Activated CD4-positive, CD25-positive, alpha-beta regulatory T cell treated with anti-CD3 and anti-CD28 coated beads, Interleukin-2, amount 50 U/mL, for 16 hours (primary cell): ENCODE results near the gene SPDYE18.
"Not testable (repeated sequence)": the region's sequence is repeated elsewhere in the genome, so short reads cannot be mapped to it uniquely, and the experiment has no call there.

Experiments used
- DNase-seq: peaks from one replicate; pipeline ENCODE4 v3.0.0-alpha.2; 2020; ENCODE audit warnings: low read depth, low spot score

The SPDYE18 gene, protein sequence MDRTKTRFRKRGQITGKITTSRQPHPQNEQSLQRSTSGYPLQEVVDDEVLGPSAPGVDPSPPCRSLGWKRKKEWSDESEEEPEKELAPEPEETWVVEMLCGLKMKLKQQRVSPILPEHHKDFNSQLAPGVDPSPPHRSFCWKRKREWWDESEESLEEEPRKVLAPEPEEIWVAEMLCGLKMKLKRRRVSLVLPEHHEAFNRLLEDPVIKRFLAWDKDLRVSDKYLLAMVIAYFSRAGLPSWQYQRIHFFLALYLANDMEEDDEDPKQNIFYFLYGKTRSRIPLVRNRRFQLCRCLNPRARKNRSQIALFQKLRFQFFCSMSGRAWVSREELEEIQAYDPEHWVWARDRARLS

DNA sequence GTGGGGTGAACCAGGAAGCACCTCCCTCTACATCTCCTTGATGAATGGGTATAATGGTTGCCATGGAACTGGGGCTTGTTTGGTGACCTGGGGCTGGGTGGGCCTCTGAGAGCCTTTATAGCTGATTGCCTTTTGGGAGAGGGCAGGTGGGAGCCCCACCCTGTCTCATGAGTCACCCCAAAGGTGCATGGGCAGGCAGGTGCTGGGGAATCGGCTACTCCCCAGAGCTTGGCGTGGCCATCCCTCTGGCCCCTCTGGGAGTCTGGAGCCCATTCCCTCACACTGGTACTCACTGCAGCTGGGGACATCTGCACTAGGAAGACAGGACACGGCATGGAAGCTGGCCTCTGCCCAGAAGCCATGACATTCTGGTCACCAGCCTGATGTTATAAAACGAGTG is at the start of gene SPDYE18:
TSS of gene SPDYE18 (minus strand) at position 2 of the 400 bp plus-strand sequence. CDS start 2,046 bp downstream, outside the sequence.
- DNase-seq = not testable (repeated sequence)

DNA sequence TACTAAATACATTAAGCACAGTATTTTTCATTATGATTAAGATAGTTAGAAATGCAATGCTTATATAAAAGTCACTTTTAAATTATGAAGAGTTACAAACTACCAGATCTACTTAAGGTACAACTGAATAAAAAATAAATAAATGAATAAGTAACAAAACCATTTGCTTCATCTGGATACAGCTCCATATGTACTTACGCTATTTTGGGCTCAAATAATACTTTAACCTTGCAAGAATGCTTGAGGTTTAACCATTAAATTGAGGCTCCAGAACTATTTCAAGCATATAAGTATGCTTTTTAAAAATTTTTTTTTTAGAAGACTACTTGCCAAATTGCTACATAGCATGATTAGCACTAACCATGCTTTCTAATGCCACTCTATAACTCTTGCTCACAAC is 46.0 kb upstream of the SPDYE18 start:
- not testable (repeated sequence) for DNase-seq

DNA sequence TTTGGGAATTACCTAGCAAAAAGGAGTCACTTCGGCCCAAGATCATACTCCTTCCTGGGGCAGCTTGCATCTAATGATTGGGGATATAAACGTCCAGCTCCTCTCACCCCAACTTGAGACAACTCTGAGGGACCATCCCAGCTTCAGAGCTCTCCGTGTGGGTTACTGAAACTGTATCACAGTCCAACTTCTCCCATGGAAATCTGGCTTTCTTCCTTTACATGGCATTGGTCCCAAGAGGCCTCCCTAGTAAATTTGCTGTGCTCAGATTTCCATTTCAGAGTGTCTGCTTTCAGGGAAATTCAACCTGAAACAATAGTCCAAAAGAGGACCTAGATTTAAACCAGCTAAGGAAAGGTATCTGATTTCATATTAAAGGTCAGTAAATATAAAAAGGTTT is 45.3 kb upstream of the SPDYE18 start:
- DNase-seq = not testable (repeated sequence)

DNA sequence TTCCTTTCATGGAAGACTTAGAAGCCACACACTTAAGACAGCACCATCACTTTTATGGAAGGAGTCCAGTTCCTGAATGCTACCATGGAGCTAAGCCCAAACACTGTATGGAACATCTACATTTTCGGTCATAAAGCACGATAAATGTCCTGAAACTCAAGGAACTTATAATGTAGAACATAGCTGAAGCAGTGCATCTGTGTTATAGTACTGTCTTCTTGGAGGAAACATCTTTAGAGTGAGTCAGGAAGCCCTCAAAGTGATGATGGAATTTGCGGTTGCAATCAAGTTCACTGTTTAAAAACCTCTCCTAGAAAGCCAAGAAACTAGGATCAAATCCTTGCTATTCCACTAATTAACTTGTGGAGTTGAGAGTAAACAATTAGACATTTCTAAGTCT is 43.5 kb upstream of the SPDYE18 start:
- not testable (repeated sequence) for DNase-seq

DNA sequence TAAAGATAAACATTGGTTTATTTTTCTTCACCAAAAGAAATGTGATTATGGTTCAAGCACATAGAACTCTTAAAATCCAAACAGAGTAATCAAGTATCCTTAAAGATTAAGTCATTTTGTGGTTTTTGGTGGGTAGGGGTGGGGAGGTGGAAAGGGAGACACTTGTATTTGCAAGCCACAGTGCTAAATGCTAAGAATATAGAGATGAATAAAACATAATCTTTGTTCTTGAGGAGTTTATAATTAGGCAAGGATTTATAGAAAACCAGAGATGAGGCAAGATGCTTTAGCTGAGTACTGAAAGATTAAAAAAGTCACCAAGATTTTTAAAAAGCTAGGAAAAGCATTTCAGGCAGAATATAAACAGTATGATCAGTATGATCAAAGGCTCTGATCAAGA is 40.3 kb upstream of the SPDYE18 start:
- not testable (repeated sequence) for DNase-seq

DNA sequence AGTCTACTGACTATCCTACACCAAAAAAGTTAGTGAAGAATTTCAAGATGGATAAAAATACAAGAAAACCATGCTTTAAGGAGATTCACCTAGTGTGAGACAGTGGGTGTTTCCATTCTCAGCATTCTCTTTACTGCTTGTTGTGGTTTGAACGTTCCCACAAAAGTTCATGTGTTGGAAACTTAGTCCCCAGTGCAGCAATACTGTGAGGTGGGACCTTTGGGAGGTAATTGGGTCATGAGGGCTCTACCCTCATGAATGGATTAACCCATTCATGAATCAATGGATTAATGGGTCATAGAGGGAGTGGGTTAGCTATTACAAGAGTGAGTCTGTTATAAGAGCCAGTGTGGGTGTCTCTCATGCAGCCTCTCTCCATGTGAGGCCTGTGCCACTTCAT is 38.8 kb upstream of the SPDYE18 start:
- not testable (repeated sequence) for DNase-seq

DNA sequence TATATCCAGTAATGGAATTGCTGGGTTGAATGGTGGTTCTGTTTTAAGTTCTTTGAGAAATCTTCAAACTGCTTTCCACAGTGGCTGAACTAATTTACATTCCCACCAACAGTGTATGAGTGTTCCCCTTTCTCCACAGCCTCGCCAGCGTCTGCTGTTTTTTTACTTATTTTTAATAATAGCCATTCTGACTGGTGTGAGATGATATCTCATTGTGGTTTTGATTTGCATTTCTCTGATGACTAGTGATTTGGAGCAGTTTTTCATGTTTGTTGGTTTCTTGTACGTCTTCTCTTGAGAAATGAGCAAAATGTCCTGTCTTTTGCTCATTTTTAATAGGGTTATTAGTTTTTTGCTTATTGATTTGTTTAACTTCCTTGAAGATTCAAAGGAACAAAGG is 38.1 kb upstream of the SPDYE18 start:
- DNase-seq = not testable (repeated sequence)

DNA sequence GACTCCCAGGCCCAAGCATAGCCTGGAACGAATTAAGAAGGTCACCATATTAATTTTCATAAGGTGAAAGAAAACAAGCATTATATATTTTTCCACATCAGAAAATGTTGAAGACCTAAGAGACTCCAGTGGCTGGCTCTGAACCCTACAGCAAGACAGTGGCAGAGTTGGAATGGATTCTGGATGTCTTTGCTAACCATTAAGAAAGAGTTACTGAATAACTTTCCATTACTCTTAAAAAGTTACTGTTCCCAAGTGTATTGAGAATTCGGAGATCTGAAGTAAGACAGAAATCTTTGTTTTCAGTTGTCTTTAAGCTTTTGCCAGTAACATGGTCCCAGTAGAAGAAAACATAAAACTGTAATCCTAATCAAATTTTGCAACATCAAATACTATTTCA is 29.9 kb upstream of the SPDYE18 start:
- not testable (repeated sequence) for DNase-seq

DNA sequence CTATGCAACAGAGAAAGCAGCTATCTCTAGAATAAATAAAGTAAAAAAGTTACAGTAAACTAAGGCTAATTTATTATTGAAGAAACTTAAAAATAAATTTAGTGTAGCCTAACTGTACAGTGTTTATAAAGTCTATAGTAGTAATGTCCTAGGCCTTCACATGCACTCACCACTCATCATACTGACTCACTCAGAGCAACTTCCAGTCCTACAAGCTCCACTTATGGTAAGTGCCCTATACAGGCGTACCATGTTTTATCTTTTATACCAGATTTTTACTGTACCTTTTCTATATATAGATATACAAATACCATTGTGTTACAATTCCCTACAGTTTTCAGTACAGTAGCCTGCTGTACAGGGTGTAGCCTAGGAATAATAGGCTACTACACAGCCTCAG is 19.8 kb upstream of the SPDYE18 start:
- not testable (repeated sequence) for DNase-seq

DNA sequence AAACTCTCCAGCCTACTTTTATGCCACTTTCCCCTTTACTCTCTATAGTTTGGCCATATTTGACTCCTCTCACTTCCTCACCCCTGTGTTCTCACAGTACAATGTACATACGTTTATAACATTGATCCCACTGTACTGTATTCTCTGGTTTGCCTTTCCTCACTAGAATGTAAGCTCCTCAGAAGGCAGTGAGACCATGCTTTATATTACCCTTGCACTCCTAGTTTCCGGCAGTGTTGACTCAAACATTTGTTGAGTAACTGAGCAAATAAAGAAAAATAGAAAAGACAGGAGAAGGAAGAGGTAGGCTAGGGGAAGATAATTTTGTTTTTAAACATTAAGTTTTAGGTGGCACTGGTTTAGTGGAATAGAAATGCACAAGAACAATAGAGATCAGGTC is 17.9 kb upstream of the SPDYE18 start:
- not testable (repeated sequence) for DNase-seq

DNA sequence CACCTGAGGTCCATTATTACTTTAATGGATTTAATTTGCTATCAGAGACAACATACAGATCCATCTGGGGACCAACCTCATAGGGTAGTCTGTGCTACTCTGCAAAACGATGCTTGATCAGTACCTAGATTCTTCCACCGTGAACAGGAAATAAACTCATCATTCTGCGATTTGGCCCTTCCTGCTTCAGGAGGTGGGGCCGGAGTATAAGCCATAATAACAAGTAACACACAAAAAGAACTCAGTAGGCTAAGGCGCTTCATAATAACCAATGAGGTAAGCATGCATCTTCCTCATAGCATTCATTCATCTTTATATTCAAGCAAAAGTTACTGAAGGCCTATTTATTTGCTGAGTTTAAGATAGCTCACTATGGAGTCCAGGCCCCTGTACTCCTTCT is 17.3 kb upstream of the SPDYE18 start:
- not testable (repeated sequence) for DNase-seq

DNA sequence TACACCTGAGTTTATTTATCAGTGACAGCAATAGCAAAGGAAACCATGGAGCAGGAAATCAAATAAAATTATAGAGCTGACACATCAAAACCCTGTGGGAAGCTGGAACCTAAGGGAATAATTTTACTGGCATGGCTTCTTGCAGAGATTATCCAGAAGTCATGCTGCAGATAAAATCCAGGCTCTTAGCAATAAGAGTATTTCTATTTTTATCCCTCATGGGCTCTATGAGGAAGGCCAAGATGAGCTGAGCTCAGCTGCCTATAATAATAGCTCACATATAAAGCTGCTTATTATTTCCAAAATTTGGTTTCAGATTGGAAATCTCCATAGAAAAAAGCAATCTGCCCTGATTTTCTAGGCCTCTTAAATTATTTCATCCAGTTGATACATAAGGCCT is 16.8 kb upstream of the SPDYE18 start:
- not testable (repeated sequence) for DNase-seq

DNA sequence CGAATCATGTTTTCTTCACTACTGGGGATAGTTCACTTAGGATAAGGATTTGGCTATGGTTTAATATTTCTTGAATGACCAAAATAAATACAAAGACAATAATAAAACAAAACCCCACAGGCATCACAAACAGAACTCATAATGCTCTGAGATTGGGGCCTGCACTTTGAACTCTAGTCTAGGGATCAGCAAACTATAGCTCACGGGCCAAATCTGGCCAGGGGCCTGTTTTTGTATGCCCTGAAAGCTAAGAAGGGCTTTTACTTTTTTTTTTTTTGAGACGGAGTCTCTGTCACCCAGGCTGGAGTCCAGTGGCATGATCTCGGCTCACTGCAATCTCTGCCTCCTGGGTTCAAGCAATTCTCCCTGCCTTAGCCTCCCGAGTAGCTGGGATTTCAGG is 14.7 kb upstream of the SPDYE18 start:
- not testable (repeated sequence) for DNase-seq

DNA sequence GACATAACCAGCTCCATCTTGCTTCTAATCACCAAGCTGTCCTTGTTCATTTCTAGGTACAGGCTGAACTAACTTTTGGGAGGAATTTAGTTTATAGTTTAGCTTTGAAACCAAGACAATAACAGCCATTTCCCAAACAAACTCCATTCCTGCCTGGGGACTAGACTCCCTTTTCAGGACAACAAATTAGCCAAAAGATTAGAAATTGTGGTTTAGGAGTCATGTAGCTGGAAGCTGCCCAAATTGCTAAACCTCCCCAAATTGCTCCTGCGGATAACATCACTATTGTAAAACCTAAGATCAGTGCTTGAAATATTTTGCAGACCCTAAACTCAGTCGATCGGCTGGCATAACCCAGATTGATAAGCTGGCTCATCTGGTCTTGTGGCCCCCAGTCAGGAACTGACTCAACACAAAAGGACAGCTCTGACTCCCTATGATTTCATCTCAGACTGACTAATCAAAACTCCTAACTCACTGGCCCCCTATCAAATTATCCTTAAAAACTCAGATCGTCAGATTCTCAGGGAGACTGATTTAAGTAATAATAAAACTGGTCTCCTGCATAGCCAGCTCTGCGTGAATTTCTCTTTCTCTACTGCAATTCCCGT is 12.5 kb upstream of the SPDYE18 start:
- not testable (repeated sequence) for DNase-seq

DNA sequence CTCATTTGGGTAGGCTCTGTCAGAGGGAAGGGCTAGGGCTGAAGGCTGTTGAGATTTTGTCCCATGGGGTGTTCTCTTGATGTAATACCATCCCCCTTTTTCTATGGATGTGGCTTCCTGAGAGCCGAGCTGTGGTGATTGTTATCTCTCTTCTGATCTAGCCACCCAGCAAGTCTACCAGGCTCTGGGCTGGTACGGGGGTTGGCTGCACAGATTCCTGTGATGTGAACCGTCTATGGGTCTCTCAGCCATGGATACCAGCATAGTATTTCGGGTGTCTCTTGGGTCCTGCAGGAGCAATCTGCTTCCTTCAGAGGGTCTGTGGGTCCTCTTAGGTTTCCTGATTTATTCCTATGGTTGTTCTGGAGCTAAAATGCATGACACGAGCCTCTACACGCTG is 8.8 kb upstream of the SPDYE18 start:
- not testable (repeated sequence) for DNase-seq

DNA sequence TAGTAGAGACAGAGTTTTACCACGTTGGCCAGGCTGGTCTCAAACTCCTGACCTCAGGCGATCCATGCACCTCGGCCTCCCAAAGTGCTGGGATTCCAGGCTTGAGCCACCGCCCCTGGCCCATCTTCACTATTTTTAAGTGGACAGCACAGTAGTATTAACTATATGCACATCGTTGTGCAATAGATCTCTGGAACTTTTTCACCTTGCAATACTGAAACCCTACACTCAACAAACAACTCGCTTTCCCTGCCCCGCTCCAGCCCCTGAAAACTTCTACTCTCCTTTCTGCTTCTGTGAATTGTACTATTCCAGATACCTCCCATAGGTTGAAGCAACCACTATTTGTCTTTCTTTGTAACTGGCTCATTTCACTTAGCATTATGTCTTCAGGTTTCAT is 3.5 kb upstream of the SPDYE18 start:
- DNase-seq = not testable (repeated sequence)

DNA sequence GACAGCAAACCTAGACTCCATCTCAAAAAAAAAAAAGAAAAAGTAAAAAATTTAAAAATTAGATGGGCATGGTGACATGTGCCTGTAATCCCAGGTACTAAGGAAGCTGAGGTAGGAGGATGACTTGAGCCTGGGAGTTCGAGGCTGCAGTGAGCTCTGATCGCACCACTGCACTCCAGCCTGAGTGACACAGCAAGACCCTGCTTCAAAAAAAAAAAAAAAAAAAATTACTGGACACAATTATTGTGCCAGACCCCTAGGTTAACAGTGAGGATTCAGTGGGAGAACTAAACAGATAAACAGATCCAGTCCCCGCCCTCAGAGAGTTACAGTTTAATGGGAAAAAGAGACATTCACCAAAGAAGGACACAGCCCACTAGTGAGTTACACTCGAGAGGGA is 1.4 kb upstream of the SPDYE18 start:
- DNase-seq = not testable (repeated sequence)

DNA sequence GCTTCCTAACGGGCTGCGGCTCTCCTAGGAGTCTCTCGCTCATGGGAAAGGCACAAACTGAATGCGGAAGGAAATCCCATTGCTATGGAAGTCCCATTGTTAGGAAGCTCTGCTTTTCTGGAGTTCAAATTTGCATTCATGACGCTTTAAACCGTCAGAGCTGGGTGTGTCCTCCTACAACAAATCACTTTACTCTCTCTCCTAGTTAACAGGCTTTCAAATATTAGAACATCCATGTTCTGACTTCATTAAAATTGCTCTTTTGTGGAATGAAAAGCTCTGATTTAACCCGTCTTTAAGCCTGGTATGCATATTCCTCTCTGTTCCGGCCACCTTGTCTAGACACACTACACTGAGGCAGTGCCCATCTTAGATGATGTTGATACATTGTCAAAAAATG is 30.1 kb downstream of the SPDYE18 start, which contains the start of gene SPDYE17:
TSS of gene SPDYE17 (minus strand) at position 101 of the 400 bp plus-strand sequence. CDS start 1,791 bp downstream, outside the sequence.
- not testable (repeated sequence) for DNase-seq

DNA sequence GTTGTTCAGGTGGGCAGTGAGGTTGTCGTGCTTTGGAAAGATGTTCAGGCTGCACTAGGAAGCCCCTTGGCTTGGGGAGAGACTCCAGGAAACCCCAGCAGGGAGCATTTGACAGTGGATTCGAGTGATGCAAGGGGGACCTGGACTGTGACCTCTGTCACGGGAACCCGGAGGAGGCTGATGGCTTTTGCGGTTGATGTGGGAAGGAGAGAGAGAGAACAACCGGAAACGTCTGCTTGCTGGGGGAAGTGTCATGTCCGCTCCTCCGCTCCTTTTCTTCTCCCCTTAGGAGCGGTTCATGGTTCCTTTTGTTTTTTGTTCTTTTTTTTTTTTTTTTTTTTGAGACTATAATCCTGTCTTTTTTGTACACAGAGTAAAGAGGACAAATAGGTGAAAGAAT is 36.0 kb downstream of the SPDYE18 start:
- not testable (repeated sequence) for DNase-seq

DNA sequence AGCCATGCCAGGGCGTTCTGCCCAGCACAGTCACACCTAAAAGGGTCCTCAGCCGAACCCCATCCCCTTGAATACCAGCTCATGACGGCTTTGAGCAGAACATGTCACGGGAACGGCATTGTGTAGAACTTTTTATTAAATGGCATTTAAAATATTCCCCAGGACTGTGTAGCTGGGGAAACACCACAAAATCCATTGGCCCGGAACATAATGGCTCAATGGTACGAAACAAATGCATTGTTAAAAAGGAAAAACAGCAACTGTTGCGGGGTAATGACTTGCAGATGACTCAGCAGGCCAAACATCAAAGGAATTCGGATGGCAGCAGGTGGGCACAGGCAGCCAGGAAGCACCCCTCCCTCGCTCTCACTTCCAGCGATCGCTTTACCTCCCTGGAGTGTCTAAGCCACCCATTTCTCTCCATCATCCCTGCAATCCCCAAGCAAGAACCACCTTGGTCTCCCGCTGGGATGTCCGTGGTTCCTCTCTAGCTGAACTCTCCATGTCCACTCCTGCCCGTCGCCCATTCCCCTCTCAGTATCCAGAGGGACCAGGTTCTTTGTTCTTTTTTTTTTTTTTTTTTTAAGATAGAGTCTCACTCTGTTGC is 52.2 kb downstream of the SPDYE18 start:
- not testable (repeated sequence) for DNase-seq

DNA sequence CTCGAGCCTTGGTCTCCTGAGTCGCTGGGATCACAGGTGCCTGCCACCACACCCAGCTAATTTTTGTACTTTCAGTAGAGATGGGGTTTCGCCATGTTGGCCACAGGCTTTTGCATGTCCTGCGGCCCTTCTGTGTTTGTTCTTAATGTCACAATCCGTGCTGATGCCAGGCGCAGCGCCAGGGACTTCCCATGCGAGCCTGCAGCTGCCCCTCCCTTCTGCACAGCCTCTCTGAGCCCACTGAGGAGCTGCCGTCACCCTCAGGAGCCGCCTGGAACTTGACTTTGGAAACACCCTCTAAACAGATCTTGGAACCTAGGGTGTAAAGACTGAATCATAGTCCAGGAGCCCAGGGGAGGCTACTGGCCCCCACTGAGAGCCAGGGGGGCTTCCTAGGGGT is 54.4 kb downstream of the SPDYE18 start:
- not testable (repeated sequence) for DNase-seq
